NCI-H2227 (cell line): Measurements from ENCODE around the gene KEAP1.
"Not testable (repeated sequence)": the region's sequence is repeated elsewhere in the genome, so short reads cannot be mapped to it uniquely, and the experiment has no call there.

Experiments used
- DNase-seq: peaks from one replicate; lab custom pipeline; 2025; ENCODE audit not compliant: unreplicated experiment; lab: John Stamatoyannopoulos, UW

Gene KEAP1

GRCh38 chr19:10500247-10500592, 2.9 kb downstream of the KEAP1 start:
- DNase-seq = no peak

- no peak for DNase-seq
Observed at GRCh38 chr19:10499550-10500246, 3.5 kb downstream of the KEAP1 start.

- DNase-seq = no peak
Observed at GRCh38 chr19:10497371-10497770, 5.8 kb downstream of the KEAP1 start.

GRCh38 chr19:10491472-10492047, 11.6 kb downstream of the KEAP1 start:
- no peak for DNase-seq

- no peak for DNase-seq
Observed at GRCh38 chr19:10486551-10486950, 16.6 kb downstream of the KEAP1 start.

GRCh38 chr19:10478903-10479384, 24.2 kb downstream of the KEAP1 start:
- DNase-seq = peak; percentile 91

- DNase-seq = no peak
Observed at GRCh38 chr19:10478476-10478875, 24.7 kb downstream of the KEAP1 start.

- no peak for DNase-seq
Observed at GRCh38 chr19:10474962-10475451, 28.1 kb downstream of the KEAP1 start.

- DNase-seq = no peak
Observed at GRCh38 chr19:10473192-10473591, 30.0 kb downstream of the KEAP1 start.

- peak; percentile 33 for DNase-seq
Observed at GRCh38 chr19:10471909-10472308, 31.2 kb downstream of the KEAP1 start.

GRCh38 chr19:10468133-10468532, 35.0 kb downstream of the KEAP1 start:
- DNase-seq = no peak

GRCh38 chr19:10467104-10467706, 36.0 kb downstream of the KEAP1 start:
- DNase-seq = no peak

- DNase-seq = no peak
Observed at GRCh38 chr19:10464456-10464855, 38.7 kb downstream of the KEAP1 start.

- no peak for DNase-seq
Observed at GRCh38 chr19:10462557-10462956, 40.6 kb downstream of the KEAP1 start.

GRCh38 chr19:10462042-10462441, 41.1 kb downstream of the KEAP1 start:
- DNase-seq = not testable (repeated sequence)

GRCh38 chr19:10461047-10461949, 41.9 kb downstream of the KEAP1 start:
- peak; percentile 94 for DNase-seq

- no peak for DNase-seq
Observed at GRCh38 chr19:10460714-10461046, 42.5 kb downstream of the KEAP1 start.

GRCh38 chr19:10458733-10459132, 44.4 kb downstream of the KEAP1 start:
- DNase-seq = not testable (repeated sequence)

- DNase-seq = peak; percentile 74
Observed at GRCh38 chr19:10454267-10454666, 48.9 kb downstream of the KEAP1 start.

GRCh38 chr19:10453852-10454251, 49.3 kb downstream of the KEAP1 start:
- DNase-seq = no peak
